ENCODE measurements around the gene KCP. TPM values are rescaled to one million over a fixed set of nuclear protein-coding genes. Genes with fewer than 3 reads are reported as not detected.

Gene KCP
- total and polyA plus RNA-seq, 3 experiments from 2014 or later = 0.84 to 1.1 TPM; not detected in 1

DNA sequence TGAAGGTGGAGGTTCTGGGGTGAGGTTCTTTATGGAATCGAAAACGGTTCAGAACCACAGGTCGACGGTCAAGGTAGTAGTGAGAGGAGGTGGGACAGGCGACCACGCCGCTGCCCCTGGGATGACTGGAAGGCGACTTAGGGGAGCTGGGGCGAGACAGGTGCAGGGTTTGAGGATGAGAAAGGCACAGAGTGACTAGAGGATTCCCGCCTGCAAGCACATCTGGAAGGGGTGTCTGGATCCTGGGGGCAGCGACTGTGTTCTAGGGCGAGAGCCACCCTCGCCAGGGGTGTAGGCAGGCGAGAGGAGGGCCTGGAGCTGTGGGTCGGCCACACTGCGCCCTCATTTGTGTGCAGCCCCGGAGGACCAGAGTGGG is 26.8 kb upstream of the KCP start:
- Mint-ChIP-seq H3K4me3 (peak overlapping the region; percentile 68 to 90 (median 85)), H3K36me3 (peaks cover 0 to 4% (median 0%) of the 10 kb centered on the region in 3 donors), H3K4me1 (peaks cover 36 to 53% (median 41%) of the 10 kb centered on the region in 3 donors), H3K9me3 (no peaks in the 10 kb centered on the region), H3K27me3 (peaks cover 9 to 22% of the 10 kb centered on the region in 2 donors), H3K27ac (peak overlapping the region in 4 of 8 donors; percentile 25 to 85 (median 62))
- ChIA-PET CTCF (no interaction called here), POLR2A (no interaction called here)
- DNase-seq = no peak
- Histone ChIP-seq H3K27me3 (ENCODE audit: insufficient read depth, low read length, poor library complexity, severe bottlenecking) (peaks cover 14% of the 10 kb centered on the region), H3K4me1 (ENCODE audit: insufficient read depth, low read length) (peaks cover 20% of the 10 kb centered on the region), H3K36me3 (ENCODE audit: insufficient read depth, low read length) (no peaks in the 10 kb centered on the region), H3K9me3 (ENCODE audit: low read length) (no peaks in the 10 kb centered on the region), H3K27ac (ENCODE audit: low read depth, low read length) (no peak overlapping the region), H3K4me3 (ENCODE audit: low read length) (no peak overlapping the region)

GRCh38 chr7:128936798-128937197 is 26.3 kb upstream of the KCP start:
- Mint-ChIP-seq H3K9me3 (no peaks in the 10 kb centered on the region), H3K27me3 (peaks cover 9 to 22% of the 10 kb centered on the region in 2 donors), H3K4me3 (peak overlapping the region; percentile 68 to 90 (median 85)), H3K27ac (peak overlapping the region in 4 of 8 donors; percentile 4 to 85 (median 34)), H3K4me1 (peaks cover 36 to 54% (median 41%) of the 10 kb centered on the region in 3 donors), H3K36me3 (peaks cover 0 to 4% (median 0%) of the 10 kb centered on the region in 3 donors)
- ChIA-PET POLR2A (no interaction called here), CTCF (no interaction called here)
- Histone ChIP-seq H3K27ac (ENCODE audit: low read depth, low read length) (no peak overlapping the region), H3K27me3 (ENCODE audit: insufficient read depth, low read length, poor library complexity, severe bottlenecking) (peaks cover 14% of the 10 kb centered on the region), H3K4me3 (ENCODE audit: low read length) (no peak overlapping the region), H3K4me1 (ENCODE audit: insufficient read depth, low read length) (peaks cover 20% of the 10 kb centered on the region), H3K36me3 (ENCODE audit: insufficient read depth, low read length) (no peaks in the 10 kb centered on the region), H3K9me3 (ENCODE audit: low read length) (no peaks in the 10 kb centered on the region)
- DNase-seq = no peak

DNA sequence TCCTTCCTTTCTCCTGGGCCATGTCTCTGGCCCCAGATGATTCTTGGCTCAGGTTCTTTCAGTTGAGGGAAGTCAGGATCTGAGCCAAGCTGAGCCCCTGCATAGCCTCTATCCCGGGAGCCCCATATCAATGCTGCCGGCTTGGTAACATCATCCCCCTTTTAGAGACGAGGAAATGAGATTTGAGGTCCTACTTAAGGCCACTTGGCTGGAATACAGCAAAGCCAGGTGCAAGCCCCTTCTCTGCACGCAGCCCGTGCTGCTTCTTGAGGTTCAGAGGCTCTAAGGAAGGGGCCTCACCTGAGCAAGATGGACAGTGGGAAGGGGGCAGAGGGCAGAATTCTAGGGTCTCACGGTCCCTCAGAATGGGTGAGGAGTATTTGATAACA is 24.8 kb upstream of the KCP start:
- ChIA-PET CTCF (no interaction called here), POLR2A (no interaction called here)
- Histone ChIP-seq H3K36me3 (ENCODE audit: insufficient read depth, low read length) (no peaks in the 10 kb centered on the region), H3K27ac (ENCODE audit: low read depth, low read length) (no peak overlapping the region), H3K27me3 (ENCODE audit: insufficient read depth, low read length, poor library complexity, severe bottlenecking) (peaks cover 14% of the 10 kb centered on the region), H3K4me3 (ENCODE audit: low read length) (no peak overlapping the region), H3K4me1 (ENCODE audit: insufficient read depth, low read length) (peaks cover 20% of the 10 kb centered on the region), H3K9me3 (ENCODE audit: low read length) (no peaks in the 10 kb centered on the region)
- peaks cover 9 to 22% of the 10 kb centered on the region in 2 donors for H3K27me3 Mint-ChIP-seq
- DNase-seq = no peak
- no peaks in the 10 kb centered on the region for H3K9me3 Mint-ChIP-seq
- H3K4me1 Mint-ChIP-seq = peaks cover 26 to 41% (median 30%) of the 10 kb centered on the region in 3 donors
- H3K27ac Mint-ChIP-seq = peak overlapping the region in 1 of 8 donors; percentile 10
- H3K4me3 Mint-ChIP-seq = no peak overlapping the region
- H3K36me3 Mint-ChIP-seq = peaks cover 0 to 4% (median 0%) of the 10 kb centered on the region in 3 donors

GRCh38 chr7:128934361-128935341 is 24.1 kb upstream of the KCP start:
- Mint-ChIP-seq H3K36me3 (peaks cover 0 to 4% (median 0%) of the 10 kb centered on the region in 3 donors), H3K27ac (peak overlapping the region in 1 of 8 donors; percentile 10), H3K9me3 (no peaks in the 10 kb centered on the region), H3K27me3 (peaks cover 9 to 22% of the 10 kb centered on the region in 2 donors), H3K4me1 (peaks cover 21 to 36% (median 24%) of the 10 kb centered on the region in 3 donors), H3K4me3 (no peak overlapping the region)
- Histone ChIP-seq H3K27me3 (ENCODE audit: insufficient read depth, low read length, poor library complexity, severe bottlenecking) (peaks cover 11% of the 10 kb centered on the region), H3K4me1 (ENCODE audit: insufficient read depth, low read length) (peaks cover 17% of the 10 kb centered on the region), H3K36me3 (ENCODE audit: insufficient read depth, low read length) (no peaks in the 10 kb centered on the region), H3K9me3 (ENCODE audit: low read length) (no peaks in the 10 kb centered on the region), H3K27ac (ENCODE audit: low read depth, low read length) (no peak overlapping the region), H3K4me3 (ENCODE audit: low read length) (no peak overlapping the region)
- no peak for DNase-seq
- CTCF ChIA-PET = no interaction called here
- POLR2A ChIA-PET = no interaction called here

DNA sequence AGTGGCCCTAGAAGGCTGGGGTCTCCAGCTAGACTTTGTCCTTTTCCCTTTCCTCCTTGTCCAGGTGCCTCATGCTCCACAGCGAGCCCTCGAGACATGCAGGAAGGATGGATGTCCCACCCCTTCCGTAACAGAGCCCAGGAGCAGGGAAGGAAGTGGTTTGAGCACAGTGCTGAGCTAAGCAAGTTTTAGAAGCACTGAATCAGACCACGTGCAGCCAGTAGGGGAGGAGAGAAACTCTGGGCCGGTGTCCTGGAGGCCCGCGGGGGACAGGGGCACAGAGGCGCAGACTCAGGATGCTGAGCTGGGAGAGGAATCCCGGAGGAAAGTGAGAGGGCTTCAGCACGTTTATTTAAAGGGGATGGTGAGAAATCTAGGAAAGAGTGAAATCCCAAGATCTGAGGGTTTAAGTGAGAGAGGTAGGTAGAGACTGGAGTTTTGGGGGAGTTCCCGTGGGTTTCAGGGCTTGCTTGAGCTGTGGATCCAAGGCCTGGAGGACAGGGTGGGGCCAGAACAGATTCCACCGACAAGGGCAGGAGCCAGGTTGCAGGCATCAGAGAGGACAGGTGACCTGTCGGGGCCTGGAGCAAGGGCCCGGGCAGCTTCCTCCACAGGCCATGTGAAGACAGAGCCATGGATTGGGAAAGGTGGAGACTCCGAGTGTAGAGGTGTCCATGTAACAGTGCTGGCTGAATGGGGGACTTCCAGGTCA is 22.8 kb upstream of the KCP start:
- H3K4me1 ChIP-seq (ENCODE audit: insufficient read depth, low read length) = peaks cover 12% of the 10 kb centered on the region
- H3K36me3 Mint-ChIP-seq = peaks cover 0 to under 1% (median 0%) of the 10 kb centered on the region in 3 donors
- peak in 1 of 5 donors; percentile 19 for DNase-seq

DNA sequence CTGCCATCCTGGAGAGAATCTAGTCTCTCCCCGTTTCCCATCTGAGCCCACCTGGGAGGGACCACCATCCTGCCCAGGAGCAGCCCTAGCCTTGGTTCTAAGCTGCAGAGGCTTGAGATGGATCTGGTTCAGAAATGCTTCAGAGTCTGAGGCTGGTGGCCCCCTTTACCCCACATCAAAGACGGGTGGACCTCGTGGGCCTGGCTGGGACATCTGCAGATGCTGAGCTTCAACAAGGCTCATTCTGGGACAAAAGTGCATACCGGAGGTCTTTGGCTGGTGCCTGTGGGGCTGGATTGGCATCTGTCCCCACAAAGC is 22.3 kb upstream of the KCP start:
- peak overlapping the region in 5 of 7 donors; percentile 20 to 82 (median 74) for H3K4me3 Mint-ChIP-seq
- peak overlapping the region in 1 of 8 donors; percentile 65 for H3K27ac Mint-ChIP-seq
- Histone ChIP-seq H3K4me1 (ENCODE audit: insufficient read depth, low read length) (peaks cover 12% of the 10 kb centered on the region), H3K9me3 (ENCODE audit: low read length) (no peaks in the 10 kb centered on the region), H3K36me3 (ENCODE audit: insufficient read depth, low read length) (no peaks in the 10 kb centered on the region), H3K27ac (ENCODE audit: low read depth, low read length) (no peak overlapping the region), H3K4me3 (ENCODE audit: low read length) (peak overlapping the region; percentile 22), H3K27me3 (ENCODE audit: insufficient read depth, low read length, poor library complexity, severe bottlenecking) (peaks cover 5% of the 10 kb centered on the region)
- peaks cover 6 to 20% of the 10 kb centered on the region in 2 donors for H3K27me3 Mint-ChIP-seq
- no peaks in the 10 kb centered on the region for H3K36me3 Mint-ChIP-seq
- POLR2A ChIA-PET = no interaction called here
- CTCF ChIA-PET = interaction anchor here (1.1 kb wide), 1 partner anchor 159 kb away, joined by 3 read pairs; no protein-coding TSS in a partner anchor
- H3K9me3 Mint-ChIP-seq = no peaks in the 10 kb centered on the region
- DNase-seq = no peak
- peaks cover 16 to 23% (median 19%) of the 10 kb centered on the region in 3 donors for H3K4me1 Mint-ChIP-seq

More for the DNA sequence above, 22.8 kb upstream of the KCP start:
- ChIA-PET POLR2A (no interaction called here), CTCF (interaction anchor here (0.7 to 1.1 kb wide), 2 partner anchors 14 to 159 kb away, joined by 3 read pairs; no protein-coding TSS in a partner anchor)
- H3K9me3 Mint-ChIP-seq = no peaks in the 10 kb centered on the region
- H3K27me3 ChIP-seq (ENCODE audit: insufficient read depth, low read length, poor library complexity, severe bottlenecking) = peaks cover 5% of the 10 kb centered on the region
- peak overlapping the region in 6 of 8 donors; percentile 29 to 75 (median 60) for H3K27ac Mint-ChIP-seq
- H3K4me3 ChIP-seq (ENCODE audit: low read length) = peak overlapping the region; percentile 22
- peaks cover 17 to 24% (median 20%) of the 10 kb centered on the region in 3 donors for H3K4me1 Mint-ChIP-seq
- H3K9me3 ChIP-seq (ENCODE audit: low read length) = no peaks in the 10 kb centered on the region
- H3K36me3 ChIP-seq (ENCODE audit: insufficient read depth, low read length) = no peaks in the 10 kb centered on the region
- H3K27ac ChIP-seq (ENCODE audit: low read depth, low read length) = no peak overlapping the region
- peaks cover 6 to 18% of the 10 kb centered on the region in 2 donors for H3K27me3 Mint-ChIP-seq
- peak overlapping the region; percentile 2 to 86 (median 74) for H3K4me3 Mint-ChIP-seq

GRCh38 chr7:128931965-128932861 is 21.7 kb upstream of the KCP start:
- peaks cover 6 to 17% of the 10 kb centered on the region in 2 donors for H3K27me3 Mint-ChIP-seq
- Histone ChIP-seq H3K36me3 (ENCODE audit: insufficient read depth, low read length) (no peaks in the 10 kb centered on the region), H3K27me3 (ENCODE audit: insufficient read depth, low read length, poor library complexity, severe bottlenecking) (peaks cover 2% of the 10 kb centered on the region), H3K4me3 (ENCODE audit: low read length) (peak overlapping the region; percentile 22), H3K4me1 (ENCODE audit: insufficient read depth, low read length) (peaks cover 12% of the 10 kb centered on the region), H3K27ac (ENCODE audit: low read depth, low read length) (no peak overlapping the region), H3K9me3 (ENCODE audit: low read length) (no peaks in the 10 kb centered on the region)
- H3K4me3 Mint-ChIP-seq = no peak overlapping the region
- peaks cover 15 to 19% (median 18%) of the 10 kb centered on the region in 3 donors for H3K4me1 Mint-ChIP-seq
- no peaks in the 10 kb centered on the region for H3K36me3 Mint-ChIP-seq
- CTCF ChIA-PET = interaction anchor here (1.1 kb wide), 1 partner anchor 160 kb away, joined by 3 read pairs; no protein-coding TSS in a partner anchor
- POLR2A ChIA-PET = no interaction called here
- DNase-seq = no peak
- no peak overlapping the region for H3K27ac Mint-ChIP-seq
- H3K9me3 Mint-ChIP-seq = no peaks in the 10 kb centered on the region

All from CD8-positive, alpha-beta memory T cell (primary cell).